Activated CD8-positive, alpha-beta memory T cell treated with anti-CD3 and anti-CD28 coated beads for 36 hours (primary cell): ENCODE results near the gene ZSCAN12. TPM values are rescaled to one million over a fixed set of nuclear protein-coding genes. Genes with fewer than 3 reads are reported as not detected.
"Not testable (repeated sequence)": the region's sequence is repeated elsewhere in the genome, so short reads cannot be mapped to it uniquely, and the experiment has no call there.

Experiments used
- CTCF ChIA-PET: fragments of 350-600 bp; sonication (Branson Sonifier 250); formaldehyde crosslinking; loops from one replicate; lab custom pipeline; 2021; ENCODE audit warnings: antibody characterized with exemption; lab: Charles Lee
- POLR2A ChIA-PET: fragments of 350-600 bp; sonication (Branson Sonifier 250); formaldehyde crosslinking; loops from one replicate; lab custom pipeline; 2021; ENCODE audit warnings: antibody characterized with exemption; lab: Charles Lee
- total RNA-seq, 2 experiments: library from RNA; stranded (reverse); gene quantifications; one replicate each; pipeline ENCODE4 v1.2.3, GENCODE V29; 2021

Gene ZSCAN12
- total RNA-seq, result 1 to 10 TPM; 5.0 to 5.3 TPM

DNA sequence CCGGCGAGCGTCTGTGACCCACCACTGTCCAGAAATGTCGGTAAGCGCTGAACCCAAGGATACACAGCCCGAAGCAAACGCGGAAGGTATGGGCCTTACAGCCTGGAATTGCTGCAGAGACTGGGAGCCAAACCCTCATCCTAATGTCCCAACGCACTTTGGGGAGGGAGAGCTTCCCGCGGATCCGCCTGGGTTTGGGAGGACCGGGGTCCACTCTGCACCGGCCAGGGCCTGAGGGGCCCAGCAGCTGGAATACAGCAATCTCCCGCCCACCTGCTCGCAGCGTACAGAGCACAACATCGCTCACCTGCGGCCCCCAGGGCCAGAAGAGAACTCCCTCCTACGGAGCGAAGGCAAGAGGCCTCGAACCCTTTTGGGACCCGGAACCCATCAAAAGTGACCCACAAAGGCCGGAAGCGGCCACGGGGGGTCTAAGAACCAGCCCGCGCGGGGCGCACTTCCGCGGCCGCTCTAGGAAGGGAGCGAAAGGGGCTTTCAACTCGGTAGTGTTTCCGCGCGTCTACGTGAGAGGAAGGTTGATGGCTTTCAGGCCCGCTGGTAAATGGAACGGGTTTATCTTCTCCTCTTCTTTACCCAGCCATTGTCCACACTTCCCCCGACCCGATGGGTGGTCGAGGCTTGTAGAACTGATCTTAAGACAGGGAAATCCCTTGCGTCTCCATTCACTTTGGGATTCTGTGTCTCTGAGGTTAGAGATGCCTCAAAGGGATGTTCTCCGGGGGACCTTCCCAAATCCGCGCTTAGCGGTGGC is at the start of gene ZSCAN12:
TSS of gene ZSCAN12 (minus strand) at position 398 of the 772 bp plus-strand sequence. CDS start 1,342 bp downstream, outside the sequence.
- ChIA-PET CTCF (no interaction called here), POLR2A (interaction anchor here (0.9 kb wide), 1 partner anchor 263 kb away, joined by 3 read pairs; no protein-coding TSS in a partner anchor)

GRCh38 chr6:28449056-28449455 is 49.5 kb upstream of the ZSCAN12 start:
- ChIA-PET POLR2A (no interaction called here), CTCF (interaction anchor here (0.6 to 0.7 kb wide), 2 partner anchors 43 to 280 kb away, joined by 3 to 4 read pairs; no protein-coding TSS in a partner anchor)

DNA sequence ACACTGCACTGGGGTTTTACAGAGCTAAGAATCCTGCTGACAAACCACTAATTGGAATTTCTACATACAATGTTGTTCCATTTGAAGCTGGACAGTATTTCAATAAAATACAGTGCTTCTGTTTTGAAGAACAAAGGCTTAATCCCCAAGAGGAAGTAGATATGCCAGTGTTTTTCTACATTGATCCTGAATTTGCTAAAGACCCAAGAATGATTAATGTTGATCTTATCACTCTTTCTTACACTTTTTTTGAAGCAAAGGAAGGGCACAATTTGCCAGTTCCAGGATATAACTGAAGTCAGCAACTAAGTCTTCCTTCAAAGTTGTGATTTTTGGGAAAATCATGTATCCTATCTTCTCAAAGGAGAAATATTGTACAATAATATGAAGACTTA is 48.0 kb upstream of the ZSCAN12 start:
- CTCF ChIA-PET, result not testable (repeated sequence)

GRCh38 chr6:28446818-28447511 is 47.4 kb upstream of the ZSCAN12 start:
- CTCF ChIA-PET, result no interaction called here

More for the DNA sequence above, 48.0 kb upstream of the ZSCAN12 start:
- POLR2A ChIA-PET, result not testable (repeated sequence)

DNA sequence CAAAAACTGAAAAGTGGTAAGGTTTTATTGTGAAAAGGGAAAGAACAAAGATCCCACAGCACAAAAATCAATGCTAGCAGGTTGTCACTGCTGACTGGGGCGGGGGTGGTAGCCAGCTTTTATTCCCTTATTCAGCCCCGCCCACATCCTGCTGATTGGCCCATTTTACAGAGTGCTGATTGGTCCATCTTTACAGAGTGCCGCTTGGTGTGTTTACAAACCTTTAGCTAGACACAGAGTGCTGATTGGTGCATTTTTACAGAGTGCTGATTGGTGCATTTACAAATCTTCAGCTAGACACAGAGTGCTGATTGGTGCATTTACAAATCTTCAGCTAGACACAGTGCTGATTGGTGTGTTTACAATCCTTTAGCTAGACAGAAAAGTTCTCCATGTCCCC is 45.2 kb upstream of the ZSCAN12 start:
- POLR2A ChIA-PET, result interaction anchor here (0.6 kb wide), 1 partner anchor 757 kb away, joined by 3 read pairs; no protein-coding TSS in a partner anchor
- CTCF ChIA-PET, result interaction anchor here (1.3 kb wide), 1 partner anchor 9 kb away, joined by 4 read pairs; no protein-coding TSS in a partner anchor

More at GRCh38 chr6:28446818-28447511, 47.4 kb upstream of the ZSCAN12 start:
- POLR2A ChIA-PET, result no interaction called here

- ChIA-PET POLR2A (no interaction called here), CTCF (no interaction called here)
Measured at GRCh38 chr6:28443112-28443773, 43.7 kb upstream of the ZSCAN12 start, which contains the start of gene ZSCAN23. Gene ZSCAN23 (minus strand): TSS chr6:28443491. CDS start chr6:28436266, 7,225 bp downstream.

DNA sequence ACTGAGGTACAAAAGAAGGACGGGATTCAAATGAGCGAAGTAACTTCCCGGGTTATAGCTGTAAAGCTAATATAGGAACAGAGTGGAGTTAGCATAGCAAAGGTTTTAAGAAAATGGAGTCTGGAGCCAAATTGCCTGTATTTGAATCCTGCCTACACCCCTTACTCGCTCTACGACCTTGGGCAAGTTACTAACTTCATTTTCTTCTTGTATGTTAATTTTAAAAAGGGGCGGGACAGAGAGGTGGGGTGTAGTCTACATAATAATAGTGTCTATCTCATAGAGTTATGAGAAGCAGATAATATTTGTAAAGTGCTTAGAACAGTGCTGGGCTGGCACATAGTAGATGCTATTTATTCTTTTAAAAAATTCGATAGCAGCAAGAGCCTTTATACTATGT is 43.0 kb upstream of the ZSCAN12 start:
- POLR2A ChIA-PET, result no interaction called here
- CTCF ChIA-PET, result no interaction called here

DNA sequence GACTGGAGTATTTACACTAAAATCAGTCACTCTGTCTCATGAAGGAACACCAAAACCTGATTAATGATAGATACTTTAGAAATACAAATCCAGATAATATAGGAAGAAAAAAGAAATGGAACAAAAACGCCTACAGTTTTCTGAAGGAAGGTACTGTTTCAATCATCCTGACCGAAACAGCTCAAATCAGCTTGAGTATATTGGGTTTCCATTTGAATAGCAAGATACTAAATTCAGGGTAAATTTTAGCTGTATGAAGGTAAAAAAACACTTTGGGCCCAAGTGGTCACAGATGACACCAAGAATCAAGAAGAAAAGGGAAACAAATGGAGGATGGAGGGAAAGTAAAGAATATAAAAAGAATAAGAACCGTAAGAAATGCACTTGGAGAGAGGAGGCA is 36.9 kb upstream of the ZSCAN12 start:
- ChIA-PET CTCF (no interaction called here), POLR2A (no interaction called here)

GRCh38 chr6:28433119-28433518 is 33.6 kb upstream of the ZSCAN12 start:
- ChIA-PET POLR2A (no interaction called here), CTCF (no interaction called here)

DNA sequence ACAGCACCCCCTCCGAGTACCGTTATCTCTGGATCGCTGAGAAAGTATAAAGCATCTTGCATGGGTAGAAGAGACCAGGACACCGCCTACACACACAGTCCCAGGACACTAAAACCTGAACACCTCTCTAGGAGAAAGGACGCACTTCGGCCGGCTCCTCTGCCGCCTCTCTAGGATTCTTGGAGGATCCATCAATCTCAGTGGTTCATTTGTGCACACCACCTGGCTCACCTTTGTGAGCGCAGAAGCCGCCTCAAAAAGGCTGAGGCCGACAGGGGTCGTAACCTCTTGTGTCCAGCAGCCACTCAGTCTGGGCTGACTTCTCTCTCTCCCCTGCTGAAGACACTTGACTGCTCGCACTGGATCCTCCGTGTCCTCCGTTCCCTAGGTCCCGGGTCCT is 30.2 kb upstream of the ZSCAN12 start:
- ChIA-PET CTCF (no interaction called here), POLR2A (no interaction called here)

DNA sequence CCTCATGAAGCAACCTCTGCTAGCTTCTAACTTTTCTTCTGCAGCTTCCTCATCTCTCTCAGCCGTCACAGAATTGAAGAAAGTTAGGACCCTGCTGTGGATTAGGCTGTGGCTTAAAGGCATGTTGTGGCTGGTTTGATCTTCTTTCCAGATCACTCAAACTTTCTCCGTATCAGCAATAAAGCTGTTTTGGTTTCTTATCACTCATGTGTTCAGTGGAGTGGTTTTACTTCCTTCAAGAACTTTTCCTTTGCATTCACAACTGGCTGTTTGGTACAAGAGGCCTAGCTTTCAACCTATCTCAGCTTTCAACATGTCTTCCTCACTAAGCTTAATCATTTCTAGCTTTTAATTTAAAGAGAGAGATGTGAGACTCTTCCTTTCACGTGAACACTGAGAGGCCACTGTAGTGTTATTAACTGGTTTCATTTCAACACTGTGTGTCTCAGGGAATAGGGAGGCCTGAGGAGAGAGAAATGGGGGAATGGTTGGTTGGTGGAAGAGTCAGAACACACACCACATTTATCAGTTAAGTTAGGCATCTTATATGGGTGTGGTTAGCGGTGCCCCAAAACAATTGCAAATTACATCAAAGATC is 26.5 kb upstream of the ZSCAN12 start:
- ChIA-PET POLR2A (interaction anchor here (0.5 kb wide), 1 partner anchor 202 kb away, joined by 4 read pairs; no protein-coding TSS in a partner anchor), CTCF (no interaction called here)

DNA sequence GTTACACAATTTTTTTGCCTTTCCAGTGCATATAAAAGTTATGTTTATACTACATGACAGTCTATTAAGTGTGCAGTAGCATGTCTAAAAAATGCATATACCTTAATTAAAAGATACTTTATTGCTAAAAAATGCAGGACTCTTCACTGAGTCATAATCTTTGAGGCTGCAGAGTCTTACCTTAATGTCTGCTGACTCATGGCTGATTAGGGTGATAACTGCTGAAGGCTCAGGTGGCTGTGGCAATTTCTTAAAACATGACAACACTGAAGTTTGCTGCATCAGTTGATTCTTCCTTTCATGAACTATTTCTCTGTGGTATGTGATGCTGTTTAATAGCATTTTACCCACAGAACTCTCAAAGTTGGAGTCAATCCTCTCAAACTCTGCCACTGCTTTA is 24.6 kb upstream of the ZSCAN12 start:
- POLR2A ChIA-PET, result no interaction called here
- CTCF ChIA-PET, result no interaction called here

GRCh38 chr6:28423546-28423945 is 24.0 kb upstream of the ZSCAN12 start:
- ChIA-PET POLR2A (no interaction called here), CTCF (interaction anchor here (0.7 kb wide), 1 partner anchor 21 kb away, joined by 3 read pairs; no protein-coding TSS in a partner anchor)

DNA sequence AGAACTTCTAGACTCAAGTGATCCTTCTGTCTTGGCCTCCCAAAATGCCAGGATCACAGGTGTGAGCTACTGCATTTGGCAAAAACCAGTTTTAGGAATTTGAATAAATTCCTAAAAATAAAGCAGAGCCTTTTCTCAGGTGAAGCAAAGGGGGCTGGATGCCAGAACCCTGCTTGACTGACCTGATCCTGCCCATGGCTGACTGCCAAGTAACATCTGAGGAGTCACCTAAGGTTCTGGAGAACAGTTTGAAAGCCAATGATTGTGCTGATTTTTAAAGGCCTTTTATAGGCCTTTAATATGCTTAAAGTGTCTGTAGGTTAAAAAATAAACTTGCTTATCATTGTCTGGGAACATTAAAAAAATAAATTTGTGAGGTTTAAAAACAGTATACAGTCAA is 14.1 kb upstream of the ZSCAN12 start:
- CTCF ChIA-PET, result no interaction called here

DNA sequence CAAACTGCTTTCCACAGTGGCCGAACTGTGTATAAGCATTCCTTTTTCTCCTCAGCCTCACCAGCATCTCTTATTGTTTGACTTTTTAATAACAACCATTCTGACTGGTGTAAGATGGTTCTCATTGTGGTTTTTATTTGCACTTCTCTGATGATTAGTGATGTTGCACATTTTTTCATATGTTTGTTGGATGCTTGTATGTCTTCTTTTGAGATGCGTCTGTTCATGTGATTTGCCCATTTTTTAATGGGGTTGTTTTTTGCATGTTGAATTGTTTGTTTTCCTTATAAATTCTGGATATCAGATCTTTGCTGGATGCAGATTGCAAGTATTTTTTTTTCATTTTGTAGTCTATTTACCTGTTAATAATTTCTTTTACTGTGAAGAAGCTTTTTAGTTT is 11.2 kb upstream of the ZSCAN12 start:
- CTCF ChIA-PET, result interaction anchor here (0.7 kb wide), 1 partner anchor 303 kb away, joined by 4 read pairs; no protein-coding TSS in a partner anchor

More for the DNA sequence above, 14.1 kb upstream of the ZSCAN12 start:
- POLR2A ChIA-PET, result no interaction called here

GRCh38 chr6:28408076-28408802 is 8.7 kb upstream of the ZSCAN12 start:
- POLR2A ChIA-PET, result no interaction called here
- CTCF ChIA-PET, result no interaction called here

More for the DNA sequence above, 11.2 kb upstream of the ZSCAN12 start:
- POLR2A ChIA-PET, result no interaction called here

GRCh38 chr6:28407401-28407800 is 7.9 kb upstream of the ZSCAN12 start:
- POLR2A ChIA-PET, result no interaction called here
- CTCF ChIA-PET, result no interaction called here

GRCh38 chr6:28403923-28404322 is 4.4 kb upstream of the ZSCAN12 start:
- CTCF ChIA-PET, POLR2A ChIA-PET: not testable (repeated sequence)
